Fibroblast of lung (primary cell): ENCODE results near the gene ZSWIM6.

Experiments used
- EZH2 ChIP-seq: IDR thresholded peaks from 2 replicates; pipeline ENCODE4 v1.5.1; 2012; ENCODE audit warnings: low read length, control low read depth, mild to moderate bottlenecking; ENCODE audit errors: missing control alignments
- TF ChIP-seq, protein P1 (sequence below), 2 donors: IDR thresholded peaks in 1 of 2; conservative IDR thresholded peaks in 1 of 2; 1 replicate in 1 of 2; 2 replicates in 1 of 2; pipeline ENCODE4 v1.5.1; 2011 to 2012; ENCODE audit warnings: low read length in 2 of 2, control low read depth in 1 of 2, inconsistent platforms in 1 of 2, low read depth in 1 of 2, mild to moderate bottlenecking in 1 of 2

DNA sequence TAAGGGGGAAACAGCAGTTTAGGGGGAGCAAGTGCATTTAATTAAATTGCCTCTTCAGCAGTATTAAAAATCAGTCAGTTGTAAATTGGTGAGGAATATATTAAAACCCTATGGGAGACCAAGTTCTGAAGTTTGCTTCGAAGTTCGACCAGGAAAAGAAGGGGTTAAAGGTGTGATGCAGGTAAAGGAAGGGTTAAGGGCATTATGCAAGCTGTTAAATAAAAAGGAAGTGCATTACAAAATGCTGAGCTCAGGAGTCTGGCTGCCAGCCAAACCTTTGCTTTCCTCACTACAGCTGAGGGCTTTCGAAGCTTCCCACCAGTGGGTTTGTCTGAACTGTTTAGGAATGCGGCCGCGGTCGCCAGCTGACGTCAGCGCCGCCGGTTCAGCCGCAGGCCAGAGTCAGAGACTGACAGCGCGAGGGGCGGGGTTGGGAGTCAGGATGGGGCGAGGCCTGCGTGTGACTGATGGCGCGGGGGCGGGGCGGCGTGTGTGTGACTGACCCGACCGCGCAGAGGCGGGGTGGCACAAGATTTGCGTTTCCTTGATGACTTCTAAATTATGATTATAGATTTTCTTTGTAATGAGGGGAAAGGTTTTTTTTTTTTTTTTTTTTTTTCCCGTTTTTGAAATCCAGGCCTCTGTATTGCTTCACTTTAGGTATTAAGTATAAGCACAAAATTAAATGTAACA, 76.6 kb downstream of the ZSWIM6 start:
- TF ChIP-seq, protein P1, sequence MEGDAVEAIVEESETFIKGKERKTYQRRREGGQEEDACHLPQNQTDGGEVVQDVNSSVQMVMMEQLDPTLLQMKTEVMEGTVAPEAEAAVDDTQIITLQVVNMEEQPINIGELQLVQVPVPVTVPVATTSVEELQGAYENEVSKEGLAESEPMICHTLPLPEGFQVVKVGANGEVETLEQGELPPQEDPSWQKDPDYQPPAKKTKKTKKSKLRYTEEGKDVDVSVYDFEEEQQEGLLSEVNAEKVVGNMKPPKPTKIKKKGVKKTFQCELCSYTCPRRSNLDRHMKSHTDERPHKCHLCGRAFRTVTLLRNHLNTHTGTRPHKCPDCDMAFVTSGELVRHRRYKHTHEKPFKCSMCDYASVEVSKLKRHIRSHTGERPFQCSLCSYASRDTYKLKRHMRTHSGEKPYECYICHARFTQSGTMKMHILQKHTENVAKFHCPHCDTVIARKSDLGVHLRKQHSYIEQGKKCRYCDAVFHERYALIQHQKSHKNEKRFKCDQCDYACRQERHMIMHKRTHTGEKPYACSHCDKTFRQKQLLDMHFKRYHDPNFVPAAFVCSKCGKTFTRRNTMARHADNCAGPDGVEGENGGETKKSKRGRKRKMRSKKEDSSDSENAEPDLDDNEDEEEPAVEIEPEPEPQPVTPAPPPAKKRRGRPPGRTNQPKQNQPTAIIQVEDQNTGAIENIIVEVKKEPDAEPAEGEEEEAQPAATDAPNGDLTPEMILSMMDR (conservative IDR thresholded peaks at IDR 0.05 in 1 of 2, IDR thresholded peaks at IDR 0.05 in 1 of 2; ENCODE audit: low read depth in 1 of 2, low read length in 2 of 2), result no peak
- TF ChIP-seq EZH2, result no peak
